Measurements from ENCODE around the gene SYNDIG1. TPM values are rescaled to one million over a fixed set of nuclear protein-coding genes. Genes with fewer than 3 reads are reported as not detected.

The SYNDIG1 gene
- total RNA-seq, 1 experiment from 2014 or later = not detected

DNA sequence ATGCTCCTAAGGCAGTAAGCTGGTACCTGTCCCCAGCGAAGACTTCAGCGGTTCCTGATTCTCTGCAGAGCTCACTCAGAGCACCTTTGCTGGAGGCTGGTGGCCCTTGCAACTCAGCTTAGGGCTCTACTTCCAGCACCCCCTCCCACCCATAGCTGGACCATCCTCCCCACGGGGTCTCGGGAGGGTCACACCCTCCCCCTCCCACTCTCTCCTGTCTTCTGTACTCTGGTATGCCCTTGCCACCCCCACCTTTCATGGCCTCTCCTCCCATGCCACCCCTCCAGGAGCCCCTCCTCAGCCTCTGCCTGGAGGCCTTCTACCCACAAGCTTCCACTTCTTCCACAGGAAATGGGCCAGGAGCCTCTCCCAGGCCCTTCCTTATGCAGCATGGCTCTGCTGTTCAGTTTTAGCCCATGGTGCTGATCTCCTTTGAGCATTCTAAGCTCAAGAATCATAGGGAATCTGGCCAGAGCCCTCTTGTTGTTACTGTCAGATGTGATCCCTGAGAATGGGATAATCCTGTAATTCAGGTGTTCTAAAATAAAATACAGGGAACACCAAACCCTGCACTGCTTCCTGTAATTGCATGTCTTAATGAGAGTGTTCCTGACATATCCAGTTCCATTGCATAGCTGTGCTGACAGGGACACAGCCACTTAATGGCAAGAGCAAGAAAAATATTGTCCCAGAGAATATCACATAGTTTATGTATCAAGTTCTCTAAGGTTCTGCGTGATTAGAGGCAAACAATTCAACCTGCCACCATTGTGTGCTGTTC is 142.1 kb downstream of the SYNDIG1 start:
- H3K27ac ChIP-seq (ENCODE audit: low read length) = no peak overlapping the region
- H2AFZ ChIP-seq (ENCODE audit: low read length) = no peak overlapping the region
- peaks cover 24% of the 10 kb centered on the region for H3K4me1 ChIP-seq (ENCODE audit: low read length)
- no peak overlapping the region for H3K4me3 ChIP-seq (ENCODE audit: low read length)
- no peaks in the 10 kb centered on the region for H3K9me3 ChIP-seq (ENCODE audit: low read length)
- no peak overlapping the region for H3K9ac ChIP-seq (ENCODE audit: low read length)
- no peaks in the 10 kb centered on the region for H3K27me3 ChIP-seq (ENCODE audit: low read length)
- no peak for DNase-seq
- no peaks in the 10 kb centered on the region for H3K79me2 ChIP-seq (ENCODE audit: low read length)
- H3K9me2 ChIP-seq (replicated peaks; ENCODE audit: insufficient read depth, low read length) = no peaks in the 10 kb centered on the region
- H4K20me1 ChIP-seq (ENCODE audit: insufficient read depth, low read depth, low read length) = no peaks in the 10 kb centered on the region
- no peak overlapping the region for H3K4me2 ChIP-seq (ENCODE audit: low read depth, low read length, poor library complexity, severe bottlenecking)
- no peaks in the 10 kb centered on the region for H3K36me3 ChIP-seq (ENCODE audit: insufficient read depth, low read length)

DNA sequence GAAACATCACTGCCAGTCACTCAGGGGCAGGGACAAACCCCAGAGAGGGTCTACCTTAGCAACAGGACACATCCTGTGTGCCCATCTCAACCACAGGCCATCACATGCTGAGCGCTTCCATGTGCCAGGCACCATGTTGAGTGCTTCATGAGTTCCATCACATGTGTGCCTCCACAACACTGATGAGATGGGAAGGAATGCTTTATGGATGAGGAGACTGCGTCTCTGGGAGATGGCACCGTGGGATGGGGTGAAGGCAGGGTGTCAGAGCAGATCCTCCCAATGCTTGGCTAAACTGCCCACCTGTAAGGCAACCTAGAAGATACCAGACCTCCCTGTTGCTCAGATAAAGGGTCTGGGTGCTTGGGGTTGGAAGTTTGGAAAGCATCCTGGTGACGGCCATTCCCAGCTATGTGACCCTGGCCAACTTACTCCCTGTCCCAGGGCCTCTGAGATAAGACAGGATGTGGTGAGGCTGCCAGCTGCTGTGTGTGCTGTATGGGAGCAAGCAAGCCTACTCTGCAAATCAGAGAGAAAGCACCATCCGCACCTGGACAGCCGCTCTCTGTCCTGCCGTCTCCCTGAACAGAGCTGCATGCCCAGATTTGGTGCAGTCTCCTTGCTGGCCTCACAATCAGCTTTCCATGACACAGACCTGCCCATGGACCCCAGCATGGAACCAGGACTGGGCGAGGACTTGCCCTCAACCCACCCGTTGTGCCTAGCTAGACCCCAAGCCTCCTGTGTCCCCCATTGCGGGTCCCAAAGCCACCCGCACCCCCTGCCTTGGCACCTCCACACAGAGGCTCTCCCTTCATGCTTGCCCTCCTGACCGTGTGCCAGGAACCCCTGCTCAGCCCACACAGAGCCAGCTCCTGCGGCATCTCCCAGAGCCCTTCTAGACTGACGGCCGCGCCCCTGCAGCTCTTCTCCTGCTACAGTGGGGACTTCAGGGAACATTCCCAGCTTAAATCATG is 143.7 kb downstream of the SYNDIG1 start:
- H3K79me2 ChIP-seq (ENCODE audit: low read length) = no peaks in the 10 kb centered on the region
- no peaks in the 10 kb centered on the region for H4K20me1 ChIP-seq (ENCODE audit: insufficient read depth, low read depth, low read length)
- no peak overlapping the region for H3K27ac ChIP-seq (ENCODE audit: low read length)
- no peaks in the 10 kb centered on the region for H3K9me3 ChIP-seq (ENCODE audit: low read length)
- no peak for DNase-seq
- H3K9me2 ChIP-seq (replicated peaks; ENCODE audit: insufficient read depth, low read length) = no peaks in the 10 kb centered on the region
- no peaks in the 10 kb centered on the region for H3K36me3 ChIP-seq (ENCODE audit: insufficient read depth, low read length)
- no peak overlapping the region for H3K4me2 ChIP-seq (ENCODE audit: low read depth, low read length, poor library complexity, severe bottlenecking)
- peaks cover 24% of the 10 kb centered on the region for H3K4me1 ChIP-seq (ENCODE audit: low read length)
- no peak overlapping the region for H2AFZ ChIP-seq (ENCODE audit: low read length)
- H3K4me3 ChIP-seq (ENCODE audit: low read length) = no peak overlapping the region
- H3K9ac ChIP-seq (ENCODE audit: low read length) = no peak overlapping the region
- H3K27me3 ChIP-seq (ENCODE audit: low read length) = no peaks in the 10 kb centered on the region

DNA sequence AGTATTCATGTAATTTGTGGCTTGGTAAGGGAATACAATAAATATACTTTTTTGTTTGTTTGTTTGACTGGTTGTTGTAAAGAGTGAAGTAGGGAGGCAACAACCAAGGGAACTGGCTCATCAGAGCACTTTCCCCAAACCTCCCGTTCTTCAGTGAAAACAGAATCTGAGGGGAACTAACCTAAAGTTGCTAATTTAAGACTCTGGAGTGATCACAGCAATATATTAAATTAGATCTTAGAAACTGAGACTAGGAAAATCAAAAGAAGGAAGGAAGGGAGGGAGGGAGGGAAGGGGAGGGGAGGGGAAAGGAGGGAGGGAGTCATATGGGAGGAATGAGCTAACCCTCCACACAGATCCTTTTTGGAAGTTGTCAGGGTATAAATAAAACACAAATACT is 144.9 kb downstream of the SYNDIG1 start:
- Histone ChIP-seq H3K9me3 (ENCODE audit: low read length) (no peaks in the 10 kb centered on the region), H3K27me3 (ENCODE audit: low read length) (no peaks in the 10 kb centered on the region), H3K36me3 (ENCODE audit: insufficient read depth, low read length) (no peaks in the 10 kb centered on the region), H3K79me2 (ENCODE audit: low read length) (no peaks in the 10 kb centered on the region), H4K20me1 (ENCODE audit: insufficient read depth, low read depth, low read length) (no peaks in the 10 kb centered on the region), H3K27ac (ENCODE audit: low read length) (no peak overlapping the region), H3K4me2 (ENCODE audit: low read depth, low read length, poor library complexity, severe bottlenecking) (no peak overlapping the region), H3K4me1 (ENCODE audit: low read length) (peaks cover 23% of the 10 kb centered on the region), H3K9me2 (replicated peaks; ENCODE audit: insufficient read depth, low read length) (no peaks in the 10 kb centered on the region), H2AFZ (ENCODE audit: low read length) (no peak overlapping the region), H3K4me3 (ENCODE audit: low read length) (no peak overlapping the region), H3K9ac (ENCODE audit: low read length) (no peak overlapping the region)
- no peak for DNase-seq

DNA sequence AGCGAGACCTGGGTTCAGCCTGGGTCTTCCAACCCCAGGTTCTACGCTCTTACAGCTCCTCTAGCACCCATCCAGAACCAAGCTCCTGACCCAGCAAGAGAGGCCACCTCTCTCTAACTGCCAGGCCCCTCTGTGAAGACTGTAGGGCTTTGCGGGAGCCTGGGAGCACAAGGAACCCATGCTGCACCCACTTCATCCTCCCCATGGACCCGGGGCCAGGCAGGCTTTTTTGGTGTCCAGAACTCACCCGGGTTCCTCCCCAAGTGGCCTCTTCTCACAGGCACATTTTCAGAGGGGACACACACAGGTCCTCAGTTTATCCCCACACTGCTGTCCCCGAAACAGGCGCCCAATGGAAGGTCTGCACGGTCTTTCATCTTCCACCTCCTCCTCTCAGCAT is 145.9 kb downstream of the SYNDIG1 start:
- DNase-seq = no peak
- no peak overlapping the region for H3K9ac ChIP-seq (ENCODE audit: low read length)

DNA sequence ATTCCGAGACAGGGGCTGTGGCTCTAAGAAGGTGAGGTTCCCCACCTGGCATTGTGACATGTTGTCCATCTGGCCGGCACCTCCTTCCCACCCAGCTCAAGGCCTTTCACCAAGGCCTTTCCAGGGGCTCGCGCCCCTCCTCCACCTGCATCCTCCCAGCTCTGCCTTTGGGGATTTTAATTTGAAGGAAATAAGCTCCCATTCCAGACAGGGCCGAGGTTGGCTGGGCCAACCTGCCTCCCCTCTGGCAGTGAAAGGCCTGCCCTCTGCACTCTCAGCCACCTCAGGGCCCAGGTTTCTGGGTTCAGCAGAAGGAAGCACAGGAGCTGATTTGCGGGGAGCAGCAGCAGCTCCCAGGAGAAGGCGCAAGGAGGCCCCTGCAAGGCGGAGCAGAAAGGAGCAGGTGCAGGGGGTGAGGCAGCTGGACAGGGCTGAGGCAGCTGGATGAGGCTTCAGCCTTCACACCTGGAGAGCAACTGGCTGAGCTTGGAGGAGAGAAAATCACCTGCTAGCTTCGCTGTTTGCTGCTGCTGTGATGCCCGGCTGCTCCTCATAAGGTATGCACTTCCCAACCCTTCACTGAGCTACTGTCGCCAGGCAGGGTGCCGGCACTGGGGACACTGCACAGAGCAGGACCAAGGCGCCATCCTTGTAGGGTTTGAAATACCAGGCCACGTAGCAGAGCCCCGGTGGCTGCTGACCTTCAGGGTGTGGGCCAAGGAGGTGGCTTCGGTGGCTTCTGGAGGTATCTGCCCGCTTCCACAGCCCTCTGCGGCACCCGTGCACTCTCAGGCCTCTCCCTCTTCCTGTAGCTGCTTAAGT is 147.0 kb downstream of the SYNDIG1 start:
- no peak for DNase-seq
- Histone ChIP-seq H3K79me2 (ENCODE audit: low read length) (no peaks in the 10 kb centered on the region), H3K9me2 (replicated peaks; ENCODE audit: insufficient read depth, low read length) (no peaks in the 10 kb centered on the region), H3K27me3 (ENCODE audit: low read length) (no peaks in the 10 kb centered on the region), H2AFZ (ENCODE audit: low read length) (no peak overlapping the region), H3K4me2 (ENCODE audit: low read depth, low read length, poor library complexity, severe bottlenecking) (no peak overlapping the region), H3K27ac (ENCODE audit: low read length) (no peak overlapping the region), H3K4me1 (ENCODE audit: low read length) (peaks cover 18% of the 10 kb centered on the region), H3K9me3 (ENCODE audit: low read length) (no peaks in the 10 kb centered on the region), H4K20me1 (ENCODE audit: insufficient read depth, low read depth, low read length) (no peaks in the 10 kb centered on the region), H3K4me3 (ENCODE audit: low read length) (no peak overlapping the region), H3K9ac (ENCODE audit: low read length) (no peak overlapping the region), H3K36me3 (ENCODE audit: insufficient read depth, low read length) (no peaks in the 10 kb centered on the region)

More for the DNA sequence above, 145.9 kb downstream of the SYNDIG1 start:
- Histone ChIP-seq H3K36me3 (ENCODE audit: insufficient read depth, low read length) (no peaks in the 10 kb centered on the region), H3K9me2 (replicated peaks; ENCODE audit: insufficient read depth, low read length) (no peaks in the 10 kb centered on the region), H3K27me3 (ENCODE audit: low read length) (no peaks in the 10 kb centered on the region), H3K9me3 (ENCODE audit: low read length) (no peaks in the 10 kb centered on the region), H3K4me1 (ENCODE audit: low read length) (peaks cover 21% of the 10 kb centered on the region), H3K4me2 (ENCODE audit: low read depth, low read length, poor library complexity, severe bottlenecking) (no peak overlapping the region), H3K79me2 (ENCODE audit: low read length) (no peaks in the 10 kb centered on the region), H3K27ac (ENCODE audit: low read length) (no peak overlapping the region), H3K4me3 (ENCODE audit: low read length) (no peak overlapping the region), H2AFZ (ENCODE audit: low read length) (no peak overlapping the region), H4K20me1 (ENCODE audit: insufficient read depth, low read depth, low read length) (no peaks in the 10 kb centered on the region)

DNA sequence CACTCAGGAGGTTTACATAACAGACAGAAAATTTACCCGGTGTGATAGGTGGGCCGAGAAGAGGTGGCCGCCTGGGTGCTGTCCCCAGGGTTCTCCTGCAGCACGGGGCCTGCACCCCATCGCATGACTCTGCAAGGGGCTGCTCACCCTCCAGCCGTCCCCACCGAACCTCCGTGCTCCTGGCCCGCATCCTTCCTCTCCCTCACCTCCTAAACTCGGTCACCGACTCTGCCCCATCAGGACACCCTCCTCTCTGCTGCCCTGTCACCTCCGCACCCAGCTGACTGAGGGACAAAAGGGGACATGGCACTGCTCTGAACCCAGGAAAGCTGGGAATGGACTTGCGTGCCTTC is 147.6 kb downstream of the SYNDIG1 start:
- Histone ChIP-seq H4K20me1 (ENCODE audit: insufficient read depth, low read depth, low read length) (no peaks in the 10 kb centered on the region), H3K4me2 (ENCODE audit: low read depth, low read length, poor library complexity, severe bottlenecking) (no peak overlapping the region), H3K27ac (ENCODE audit: low read length) (no peak overlapping the region), H3K4me3 (ENCODE audit: low read length) (no peak overlapping the region), H3K79me2 (ENCODE audit: low read length) (no peaks in the 10 kb centered on the region), H3K4me1 (ENCODE audit: low read length) (peaks cover 18% of the 10 kb centered on the region), H3K27me3 (ENCODE audit: low read length) (no peaks in the 10 kb centered on the region), H3K9ac (ENCODE audit: low read length) (no peak overlapping the region), H2AFZ (ENCODE audit: low read length) (no peak overlapping the region), H3K9me2 (replicated peaks; ENCODE audit: insufficient read depth, low read length) (no peaks in the 10 kb centered on the region), H3K36me3 (ENCODE audit: insufficient read depth, low read length) (no peaks in the 10 kb centered on the region), H3K9me3 (ENCODE audit: low read length) (no peaks in the 10 kb centered on the region)
- no peak for DNase-seq

DNA sequence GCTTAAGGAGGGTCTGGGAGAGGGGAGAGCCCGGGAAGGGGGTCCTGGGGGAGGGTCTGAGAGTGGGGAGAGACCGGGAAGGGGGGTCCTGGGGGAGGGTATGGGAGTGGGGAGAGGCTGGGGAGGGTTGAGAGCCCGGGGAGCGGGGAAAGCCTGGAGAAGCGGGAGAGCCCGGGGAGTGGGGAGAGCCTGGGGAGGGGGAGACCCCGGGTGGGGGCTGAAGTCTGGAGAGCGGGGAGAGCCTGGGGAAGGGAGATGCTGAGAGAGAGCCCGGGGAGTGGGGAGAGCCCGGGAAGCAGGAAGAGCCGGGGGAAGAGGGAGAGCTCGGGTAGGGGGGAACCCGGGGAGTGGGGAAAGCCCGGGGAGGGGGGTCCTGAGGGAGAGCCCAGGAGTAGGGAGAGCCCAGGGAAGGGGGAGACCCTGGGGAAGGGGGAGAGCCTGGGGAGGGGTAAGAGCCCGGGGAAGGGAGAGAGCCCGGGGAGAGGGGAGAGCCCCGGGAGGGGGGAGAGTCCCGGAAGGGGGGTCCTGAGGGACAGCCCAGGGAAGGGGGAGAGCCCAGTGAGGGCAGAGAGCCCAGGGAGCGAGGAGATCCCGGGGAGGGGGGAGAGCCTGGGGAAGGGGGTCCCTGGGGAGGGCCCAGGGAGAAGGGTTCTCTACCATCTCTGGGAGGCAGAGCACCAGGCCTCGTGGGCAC is 148.5 kb downstream of the SYNDIG1 start:
- no peak overlapping the region for H3K27ac ChIP-seq (ENCODE audit: low read length)
- no peaks in the 10 kb centered on the region for H4K20me1 ChIP-seq (ENCODE audit: insufficient read depth, low read depth, low read length)
- no peak for DNase-seq
- no peak overlapping the region for H3K4me2 ChIP-seq (ENCODE audit: low read depth, low read length, poor library complexity, severe bottlenecking)
- no peak overlapping the region for H3K4me3 ChIP-seq (ENCODE audit: low read length)
- no peaks in the 10 kb centered on the region for H3K9me2 ChIP-seq (replicated peaks; ENCODE audit: insufficient read depth, low read length)
- H3K4me1 ChIP-seq (ENCODE audit: low read length) = peaks cover 18% of the 10 kb centered on the region
- no peaks in the 10 kb centered on the region for H3K27me3 ChIP-seq (ENCODE audit: low read length)
- no peaks in the 10 kb centered on the region for H3K79me2 ChIP-seq (ENCODE audit: low read length)
- H3K36me3 ChIP-seq (ENCODE audit: insufficient read depth, low read length) = no peaks in the 10 kb centered on the region
- no peak overlapping the region for H3K9ac ChIP-seq (ENCODE audit: low read length)
- H2AFZ ChIP-seq (ENCODE audit: low read length) = no peak overlapping the region
- no peaks in the 10 kb centered on the region for H3K9me3 ChIP-seq (ENCODE audit: low read length)
